Left lobe of liver (tissue), 2 donors: Measurements from ENCODE around the gene DEPDC5. TPM values are rescaled to one million over a fixed set of nuclear protein-coding genes. Genes with fewer than 3 reads are reported as not detected.

ENCODE experiments used
- ATAC-seq: fragments of 200-7000 bp; cut with Tn5 transposase; one replicate; pipeline ENCODE4 v1.9.1; 2020; ENCODE audit warnings: mild to moderate bottlenecking, moderate library complexity
- DNase-seq: peaks from one replicate; pipeline ENCODE4 v3.0.0-alpha.2; 2020; ENCODE audit warnings: low spot score
- total RNA-seq: library from RNA; stranded (reverse); gene quantifications from one replicate; pipeline ENCODE4 v1.2.1, GENCODE V29; 2021
- donor health status: DM: no; HTN: no; CAD: no; lungs with moderate emphysema.
- donor health status: DM: no; HTN: yes; CAD: no.

Gene DEPDC5
- total RNA-seq, 1 donor from 2014 or later: 18.1 TPM

GRCh38 chr22:31919730-31920129, 165.9 kb downstream of the DEPDC5 start:
- ATAC-seq (no peak), DNase-seq (no peak)

GRCh38 chr22:31920306-31920705, 166.5 kb downstream of the DEPDC5 start:
- no peak for DNase-seq
- ATAC-seq: no peak

GRCh38 chr22:31921106-31921505, 167.3 kb downstream of the DEPDC5 start:
- DNase-seq (no peak), ATAC-seq (no peak)

GRCh38 chr22:31922534-31922933, 168.7 kb downstream of the DEPDC5 start:
- DNase-seq (no peak), ATAC-seq (no peak)

GRCh38 chr22:31923136-31923535, 169.3 kb downstream of the DEPDC5 start:
- no peak for DNase-seq
- peak; percentile 48 for ATAC-seq

- DNase-seq: no peak
- no peak for ATAC-seq
These were observed 169.9 kb downstream of the DEPDC5 start for GRCh38 chr22:31923747-31924146.

GRCh38 chr22:31925056-31925455, 171.2 kb downstream of the DEPDC5 start:
- DNase-seq (no peak), ATAC-seq (no peak)

GRCh38 chr22:31926024-31926423, 172.2 kb downstream of the DEPDC5 start:
- DNase-seq (no peak), ATAC-seq (no peak)

GRCh38 chr22:31926969-31927368, 173.2 kb downstream of the DEPDC5 start:
- no peak for ATAC-seq
- no peak for DNase-seq

GRCh38 chr22:31927562-31927961, 173.7 kb downstream of the DEPDC5 start:
- no peak for ATAC-seq
- DNase-seq: no peak

- DNase-seq (no peak), ATAC-seq (no peak)
These were observed 175.5 kb downstream of the DEPDC5 start for GRCh38 chr22:31929167-31929930.

- DNase-seq (no peak), ATAC-seq (no peak)
These were observed 179.0 kb downstream of the DEPDC5 start for GRCh38 chr22:31932863-31933262.

GRCh38 chr22:31933406-31933805, 179.6 kb downstream of the DEPDC5 start:
- DNase-seq: no peak
- ATAC-seq: no peak

GRCh38 chr22:31933816-31934482, 180.1 kb downstream of the DEPDC5 start:
- no peak for DNase-seq
- peak; percentile 11 for ATAC-seq

- DNase-seq (no peak), ATAC-seq (no peak)
These were observed 182.3 kb downstream of the DEPDC5 start for GRCh38 chr22:31935961-31936635.

- DNase-seq (no peak), ATAC-seq (no peak)
These were observed 183.5 kb downstream of the DEPDC5 start for GRCh38 chr22:31937341-31937740.

GRCh38 chr22:31938296-31938695, 184.5 kb downstream of the DEPDC5 start:
- no peak for DNase-seq

GRCh38 chr22:31940506-31940905, 186.7 kb downstream of the DEPDC5 start:
- DNase-seq (no peak), ATAC-seq (no peak)

More at GRCh38 chr22:31938296-31938695, 184.5 kb downstream of the DEPDC5 start:
- ATAC-seq: no peak

- DNase-seq: no peak
- ATAC-seq: no peak
These were observed 188.3 kb downstream of the DEPDC5 start for GRCh38 chr22:31942091-31942490.

- DNase-seq (no peak), ATAC-seq (no peak)
These were observed 189.6 kb downstream of the DEPDC5 start for GRCh38 chr22:31943206-31943977.
